Prostate gland (tissue), 2 donors: ENCODE measurements around the gene ADD2. TPM values are rescaled to one million over a fixed set of nuclear protein-coding genes. Genes with fewer than 3 reads are reported as not detected.

ENCODE experiments used
- DNase-seq: peaks from one replicate; pipeline ENCODE4 v3.0.0-alpha.2; 2019; ENCODE audit warnings: low spot score
- H3K27ac ChIP-seq, 2 donors: fragments of 200-600 bp; sonication (generic); 2 replicates each; pipeline ENCODE4 v1.5.1; 2017 to 2019
- H3K27me3 ChIP-seq: fragments of 200-600 bp; sonication (generic); replicated peaks from 2 replicates; pipeline ENCODE4 v1.5.1; 2019; ENCODE audit not compliant: insufficient read depth
- H3K36me3 ChIP-seq, 2 donors: fragments of 200-600 bp; sonication (generic); 1 replicate in 1 of 2; 2 replicates in 1 of 2; pipeline versions ENCODE4 v1.5.1 to v1.8.1; 2017 to 2019
- H3K4me1 ChIP-seq: fragments of 200-600 bp; sonication (generic); replicated peaks from 2 replicates; pipeline ENCODE4 v1.5.1; 2019
- H3K4me3 ChIP-seq, 2 donors: fragments of 200-600 bp; sonication (generic); 2 replicates each; pipeline ENCODE4 v1.5.1; 2017 to 2019
- H3K9me3 ChIP-seq: fragments of 200-600 bp; sonication (generic); 2 replicates; pipeline ENCODE4 v1.5.1; 2017
- CTCF ChIP-seq, 4 experiments: fragments of 200-600 bp in 2 of 4; fragments of 450-650 bp in 2 of 4; sonication (generic) in 2 of 4; IDR thresholded peaks; 1 replicate in 3 of 4; 2 replicates in 1 of 4; pipeline ENCODE4 v1.5.1; 2016 to 2019; ENCODE audit warnings: antibody characterized with exemption in 4 of 4, mild to moderate bottlenecking in 2 of 4, moderate library complexity in 2 of 4
- POLR2A ChIP-seq: fragments of 450-650 bp; IDR thresholded peaks from one replicate; pipeline ENCODE4 v1.6.1; 2016; ENCODE audit warnings: antibody characterized with exemption, mild to moderate bottlenecking
- POLR2AphosphoS5 ChIP-seq: sonication (generic); formaldehyde crosslinking; IDR thresholded peaks from one replicate; pipeline ENCODE4 v1.6.1; 2017; ENCODE audit warnings: antibody characterized with exemption
- WGBS: methylation state at CpG from one replicate; pipeline ENCODE4 v1.1.5; 2018; 5-methylcytosine and 5-hydroxymethylcytosine counted together
- intact Hi-C: fragments of 100-400 bp; cut with DNase I; formaldehyde crosslinking; loops from one replicate; pipeline ENCODE4 v1.14.2; 2022
- total RNA-seq, 2 donors: library from RNA; depleted of rRNA; stranded (reverse); fragments of >200 nt; gene quantifications; one replicate each; pipeline ENCODE4 v1.1.0, GENCODE V29; 2016

Gene ADD2
- total RNA-seq, 2 donors from 2014 or later, result 0.32 to 3.1 TPM

GRCh38 chr2:70717431-70718038 is 50.5 kb downstream of the ADD2 start:
- no peak overlapping the region for H3K27ac ChIP-seq
- H3K4me1 ChIP-seq, result no peaks in the 10 kb centered on the region
- H3K4me3 ChIP-seq, result no peak overlapping the region
- no peaks in the 10 kb centered on the region for H3K36me3 ChIP-seq
- intact Hi-C loops, result no loop called here
- no peaks in the 10 kb centered on the region for H3K27me3 ChIP-seq
- DNase-seq, result no peak
- TF ChIP-seq POLR2A (no peak), CTCF (IDR thresholded peaks at IDR 0.05) (no peak), POLR2AphosphoS5 (no peak)
- WGBS, result 88% methylated on average over 7 of the region's 7 CpGs
- no peaks in the 10 kb centered on the region for H3K9me3 ChIP-seq

- no peak for DNase-seq
Observed at GRCh38 chr2:70716951-70717350, 51.0 kb downstream of the ADD2 start.

GRCh38 chr2:70716131-70716743 is 51.8 kb downstream of the ADD2 start:
- DNase-seq, result peak; percentile 84
- 23% methylated on average over 7 of the region's 7 CpGs for WGBS
- Histone ChIP-seq H3K4me3 (no peak overlapping the region), H3K27ac (no peak overlapping the region), H3K27me3 (no peaks in the 10 kb centered on the region), H3K4me1 (no peaks in the 10 kb centered on the region), H3K36me3 (no peaks in the 10 kb centered on the region), H3K9me3 (no peaks in the 10 kb centered on the region)
- intact Hi-C loops, result no loop called here
- TF ChIP-seq POLR2A, result no peak
- peak; percentile 75 for TF ChIP-seq POLR2AphosphoS5

More at GRCh38 chr2:70716951-70717350, 51.0 kb downstream of the ADD2 start:
- intact Hi-C loops, result no loop called here
- H3K4me1 ChIP-seq, result no peaks in the 10 kb centered on the region
- TF ChIP-seq POLR2A (no peak), POLR2AphosphoS5 (no peak), CTCF (IDR thresholded peaks at IDR 0.05) (no peak)
- no peaks in the 10 kb centered on the region for H3K9me3 ChIP-seq
- H3K27ac ChIP-seq, result no peak overlapping the region
- H3K36me3 ChIP-seq, result no peaks in the 10 kb centered on the region
- WGBS, result 93% methylated on average over 3 of the region's 3 CpGs
- no peaks in the 10 kb centered on the region for H3K27me3 ChIP-seq
- no peak overlapping the region for H3K4me3 ChIP-seq

- H3K9me3 ChIP-seq, result no peaks in the 10 kb centered on the region
- intact Hi-C loops, result no loop called here
- WGBS, result 77% methylated on average over 7 of the region's 7 CpGs
- no peak overlapping the region for H3K27ac ChIP-seq
- H3K4me1 ChIP-seq, result no peaks in the 10 kb centered on the region
- no peak for TF ChIP-seq POLR2A
- no peak for TF ChIP-seq CTCF (IDR thresholded peaks at IDR 0.05)
- TF ChIP-seq POLR2AphosphoS5, result no peak
- no peaks in the 10 kb centered on the region for H3K36me3 ChIP-seq
- no peak for DNase-seq
- H3K4me3 ChIP-seq, result no peak overlapping the region
- H3K27me3 ChIP-seq, result no peaks in the 10 kb centered on the region
Observed at GRCh38 chr2:70715071-70715985, 52.7 kb downstream of the ADD2 start.

GRCh38 chr2:70714141-70714905 is 53.7 kb downstream of the ADD2 start:
- Histone ChIP-seq H3K9me3 (no peaks in the 10 kb centered on the region), H3K36me3 (no peaks in the 10 kb centered on the region), H3K4me1 (no peaks in the 10 kb centered on the region), H3K4me3 (no peak overlapping the region), H3K27me3 (no peaks in the 10 kb centered on the region), H3K27ac (no peak overlapping the region)
- TF ChIP-seq POLR2A, result no peak
- no peak for TF ChIP-seq POLR2AphosphoS5
- no peak for TF ChIP-seq CTCF (IDR thresholded peaks at IDR 0.05)
- 89% methylated on average over 5 of the region's 5 CpGs for WGBS
- no peak for DNase-seq
- intact Hi-C loops, result no loop called here
